HEK293 (cell line): ENCODE data around the gene RTP5.

Experiments
- BCL11A ChIP-seq: fragments of 450-650 bp; formaldehyde crosslinking; IDR thresholded peaks from 2 replicates; pipeline ENCODE4 v1.5.1; 2016; ENCODE audit warnings: low read depth, missing biosample characterization, missing genetic modification characterization
- BCL11B ChIP-seq: fragments of 450-650 bp; formaldehyde crosslinking; IDR thresholded peaks from 2 replicates; pipeline ENCODE4 v1.5.1; 2016; ENCODE audit warnings: low read depth, missing biosample characterization, missing genetic modification characterization
- MYNN ChIP-seq: fragments of 450-650 bp; formaldehyde crosslinking; IDR thresholded peaks from 2 replicates; pipeline ENCODE4 v1.5.1; 2016; ENCODE audit warnings: missing biosample characterization, missing genetic modification characterization, borderline replicate concordance
- SCRT1 ChIP-seq: fragments of 450-650 bp; formaldehyde crosslinking; IDR thresholded peaks from 2 replicates; pipeline ENCODE4 v1.5.1; 2016; ENCODE audit warnings: missing biosample characterization, missing genetic modification characterization, borderline replicate concordance
- SP3 ChIP-seq: fragments of 450-650 bp; formaldehyde crosslinking; IDR thresholded peaks from 2 replicates; pipeline ENCODE4 v1.5.1; 2016; ENCODE audit warnings: missing biosample characterization, missing genetic modification characterization
- ZBTB21 ChIP-seq: fragments of 450-650 bp; formaldehyde crosslinking; IDR thresholded peaks from 2 replicates; pipeline ENCODE4 v1.5.1; 2017; ENCODE audit warnings: missing biosample characterization, missing genetic modification characterization
- ZBTB6 ChIP-seq: fragments of 450-650 bp; formaldehyde crosslinking; IDR thresholded peaks from 2 replicates; pipeline ENCODE4 v1.5.1; 2017; ENCODE audit warnings: missing biosample characterization, missing genetic modification characterization
- ZBTB8A ChIP-seq: fragments of 450-650 bp; formaldehyde crosslinking; IDR thresholded peaks from 2 replicates; pipeline ENCODE4 v1.5.1; 2016; ENCODE audit warnings: missing biosample characterization, missing genetic modification characterization
- ZFHX2 ChIP-seq: fragments of 450-650 bp; formaldehyde crosslinking; conservative IDR thresholded peaks from 2 replicates; pipeline ENCODE4 v1.5.1; 2016; ENCODE audit warnings: missing biosample characterization, missing genetic modification characterization
- ZFP69B ChIP-seq: fragments of 450-650 bp; formaldehyde crosslinking; IDR thresholded peaks from 2 replicates; pipeline ENCODE4 v1.5.1; 2016; ENCODE audit warnings: missing biosample characterization, missing genetic modification characterization
- ZNF10 ChIP-seq: fragments of 450-650 bp; formaldehyde crosslinking; IDR thresholded peaks from 2 replicates; pipeline ENCODE4 v1.5.1; 2017; ENCODE audit warnings: missing biosample characterization, missing genetic modification characterization
- ZNF121 ChIP-seq: fragments of 450-650 bp; formaldehyde crosslinking; IDR thresholded peaks from 2 replicates; pipeline ENCODE4 v1.5.1; 2016; ENCODE audit warnings: missing biosample characterization, missing genetic modification characterization
- ZNF133 ChIP-seq: fragments of 450-650 bp; formaldehyde crosslinking; IDR thresholded peaks from 2 replicates; pipeline ENCODE4 v1.5.1; 2016; ENCODE audit warnings: missing biosample characterization, missing genetic modification characterization
- ZNF16 ChIP-seq: fragments of 450-650 bp; formaldehyde crosslinking; IDR thresholded peaks from 2 replicates; pipeline ENCODE4 v1.5.1; 2016; ENCODE audit warnings: low read depth, missing biosample characterization, missing genetic modification characterization
- ZNF18 ChIP-seq: fragments of 450-650 bp; formaldehyde crosslinking; IDR thresholded peaks from 2 replicates; pipeline ENCODE4 v1.5.1; 2016; ENCODE audit warnings: missing biosample characterization, missing genetic modification characterization
- ZNF280D ChIP-seq: fragments of 450-650 bp; formaldehyde crosslinking; IDR thresholded peaks from 2 replicates; pipeline ENCODE4 v1.5.1; 2016; ENCODE audit warnings: missing biosample characterization, missing genetic modification characterization
- ZNF335 ChIP-seq: fragments of 450-650 bp; formaldehyde crosslinking; conservative IDR thresholded peaks from 2 replicates; pipeline ENCODE4 v1.5.1; 2016; ENCODE audit warnings: missing biosample characterization, missing genetic modification characterization
- ZNF341 ChIP-seq: fragments of 450-650 bp; formaldehyde crosslinking; IDR thresholded peaks from 2 replicates; pipeline ENCODE4; 2016; ENCODE audit warnings: low read depth, missing biosample characterization, missing genetic modification characterization
- ZNF394 ChIP-seq: fragments of 450-650 bp; formaldehyde crosslinking; IDR thresholded peaks from 2 replicates; pipeline ENCODE4 v1.5.1; 2016; ENCODE audit warnings: missing biosample characterization, missing genetic modification characterization, mild to moderate bottlenecking, moderate library complexity, borderline replicate concordance
- ZNF423 ChIP-seq: fragments of 450-650 bp; formaldehyde crosslinking; IDR thresholded peaks from 2 replicates; pipeline ENCODE4 v1.5.1; 2016; ENCODE audit warnings: missing biosample characterization, missing genetic modification characterization
- ZNF521 ChIP-seq: fragments of 450-650 bp; formaldehyde crosslinking; IDR thresholded peaks from 2 replicates; pipeline ENCODE4 v1.5.1; 2017; ENCODE audit warnings: missing biosample characterization, mild to moderate bottlenecking, missing genetic modification characterization
- ZNF530 ChIP-seq: fragments of 450-650 bp; formaldehyde crosslinking; IDR thresholded peaks from 2 replicates; pipeline ENCODE4 v1.5.1; 2016; ENCODE audit warnings: low read depth, missing biosample characterization, missing genetic modification characterization
- ZNF555 ChIP-seq: fragments of 450-650 bp; formaldehyde crosslinking; conservative IDR thresholded peaks from 2 replicates; pipeline ENCODE4 v1.5.1; 2017; ENCODE audit warnings: missing biosample characterization, mild to moderate bottlenecking, missing genetic modification characterization, inconsistent platforms
- ZNF560 ChIP-seq: fragments of 450-650 bp; formaldehyde crosslinking; IDR thresholded peaks from 2 replicates; pipeline ENCODE4 v1.5.1; 2017; ENCODE audit warnings: missing biosample characterization, missing genetic modification characterization, borderline replicate concordance
- ZNF654 ChIP-seq: fragments of 450-650 bp; formaldehyde crosslinking; IDR thresholded peaks from 2 replicates; pipeline ENCODE4 v1.5.1; 2016; ENCODE audit warnings: low read depth, missing biosample characterization, missing genetic modification characterization
- ZNF76 ChIP-seq: fragments of 450-650 bp; formaldehyde crosslinking; IDR thresholded peaks from 2 replicates; pipeline ENCODE4; 2016; ENCODE audit warnings: low read depth, missing biosample characterization, missing genetic modification characterization, borderline replicate concordance
- ZSCAN30 ChIP-seq: fragments of 450-650 bp; IDR thresholded peaks from 2 replicates; pipeline ENCODE4 v1.5.1; 2018; ENCODE audit warnings: missing biosample characterization, mild to moderate bottlenecking, missing genetic modification characterization, moderate library complexity
- ZXDB ChIP-seq: fragments of 450-650 bp; formaldehyde crosslinking; IDR thresholded peaks from 2 replicates; pipeline ENCODE4 v1.5.1; 2016; ENCODE audit warnings: missing biosample characterization, missing genetic modification characterization
- TF ChIP-seq, protein P1 (sequence below): fragments of 450-650 bp; formaldehyde crosslinking; IDR thresholded peaks from 2 replicates; pipeline ENCODE4 v1.5.1; 2016; ENCODE audit warnings: missing biosample characterization, missing genetic modification characterization
- TF ChIP-seq, protein P2 (sequence below): fragments of 450-650 bp; formaldehyde crosslinking; IDR thresholded peaks from 2 replicates; pipeline ENCODE4 v1.5.1; 2016; ENCODE audit warnings: missing biosample characterization, missing genetic modification characterization
- TF ChIP-seq, protein P3 (sequence below): fragments of 450-650 bp; formaldehyde crosslinking; IDR thresholded peaks from 2 replicates; pipeline ENCODE4 v1.5.1; 2016; ENCODE audit warnings: missing biosample characterization, missing genetic modification characterization

Gene RTP5

GRCh38 chr2:241865957-241866789 lies 3.4 kb upstream of the RTP5 start (continued):
- TF ChIP-seq MYNN (tag by site-specific recombination) (no peak), BCL11B (tag by site-specific recombination) (no peak), ZNF394 (tag by site-specific recombination) (no peak), ZNF423 (tag by site-specific recombination) (peak; percentile 69; the same call in 1 of the 2 replicates), ZFP69B (tag by site-specific recombination) (no peak), ZBTB8A (no peak), ZFHX2 (tag by site-specific recombination) (peak; percentile 69), ZNF16 (tag by site-specific recombination) (no peak), ZNF560 (tag by site-specific recombination) (no peak), SCRT1 (no peak), ZNF521 (tag by site-specific recombination) (no peak), SP3 (tag by site-specific recombination) (no peak), ZNF555 (tag by site-specific recombination) (no peak), ZNF133 (tag by site-specific recombination) (no peak), ZNF335 (tag by site-specific recombination) (no peak), ZNF76 (no peak), ZNF341 (tag by site-specific recombination) (no peak), ZXDB (tag by site-specific recombination) (no peak), ZNF121 (tag by site-specific recombination) (no peak), ZNF280D (tag by site-specific recombination) (no peak), ZNF654 (no peak), ZNF18 (peak; percentile 80), BCL11A (no peak), ZNF530 (no peak), ZSCAN30 (tag by site-specific recombination) (no peak), ZNF10 (tag by site-specific recombination) (no peak), ZBTB21 (tag by site-specific recombination) (no peak), ZBTB6 (no peak)
- TF ChIP-seq, protein P1, sequence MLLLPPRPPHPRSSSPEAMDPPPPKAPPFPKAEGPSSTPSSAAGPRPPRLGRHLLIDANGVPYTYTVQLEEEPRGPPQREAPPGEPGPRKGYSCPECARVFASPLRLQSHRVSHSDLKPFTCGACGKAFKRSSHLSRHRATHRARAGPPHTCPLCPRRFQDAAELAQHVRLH (tag by site-specific recombination), result no peak
- TF ChIP-seq, protein P2, sequence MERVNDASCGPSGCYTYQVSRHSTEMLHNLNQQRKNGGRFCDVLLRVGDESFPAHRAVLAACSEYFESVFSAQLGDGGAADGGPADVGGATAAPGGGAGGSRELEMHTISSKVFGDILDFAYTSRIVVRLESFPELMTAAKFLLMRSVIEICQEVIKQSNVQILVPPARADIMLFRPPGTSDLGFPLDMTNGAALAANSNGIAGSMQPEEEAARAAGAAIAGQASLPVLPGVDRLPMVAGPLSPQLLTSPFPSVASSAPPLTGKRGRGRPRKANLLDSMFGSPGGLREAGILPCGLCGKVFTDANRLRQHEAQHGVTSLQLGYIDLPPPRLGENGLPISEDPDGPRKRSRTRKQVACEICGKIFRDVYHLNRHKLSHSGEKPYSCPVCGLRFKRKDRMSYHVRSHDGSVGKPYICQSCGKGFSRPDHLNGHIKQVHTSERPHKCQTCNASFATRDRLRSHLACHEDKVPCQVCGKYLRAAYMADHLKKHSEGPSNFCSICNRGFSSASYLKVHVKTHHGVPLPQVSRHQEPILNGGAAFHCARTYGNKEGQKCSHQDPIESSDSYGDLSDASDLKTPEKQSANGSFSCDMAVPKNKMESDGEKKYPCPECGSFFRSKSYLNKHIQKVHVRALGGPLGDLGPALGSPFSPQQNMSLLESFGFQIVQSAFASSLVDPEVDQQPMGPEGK (tag by site-specific recombination), result 0 out of 2 replicates have a peak, but pooled peaks have one; percentile 30
- TF ChIP-seq, protein P3, sequence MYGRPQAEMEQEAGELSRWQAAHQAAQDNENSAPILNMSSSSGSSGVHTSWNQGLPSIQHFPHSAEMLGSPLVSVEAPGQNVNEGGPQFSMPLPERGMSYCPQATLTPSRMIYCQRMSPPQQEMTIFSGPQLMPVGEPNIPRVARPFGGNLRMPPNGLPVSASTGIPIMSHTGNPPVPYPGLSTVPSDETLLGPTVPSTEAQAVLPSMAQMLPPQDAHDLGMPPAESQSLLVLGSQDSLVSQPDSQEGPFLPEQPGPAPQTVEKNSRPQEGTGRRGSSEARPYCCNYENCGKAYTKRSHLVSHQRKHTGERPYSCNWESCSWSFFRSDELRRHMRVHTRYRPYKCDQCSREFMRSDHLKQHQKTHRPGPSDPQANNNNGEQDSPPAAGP (tag by site-specific recombination), result no peak
